ENCODE results near the gene USP4. TPM values are rescaled to one million over a fixed set of nuclear protein-coding genes. Genes with fewer than 3 reads are reported as not detected.

The USP4 gene, protein sequence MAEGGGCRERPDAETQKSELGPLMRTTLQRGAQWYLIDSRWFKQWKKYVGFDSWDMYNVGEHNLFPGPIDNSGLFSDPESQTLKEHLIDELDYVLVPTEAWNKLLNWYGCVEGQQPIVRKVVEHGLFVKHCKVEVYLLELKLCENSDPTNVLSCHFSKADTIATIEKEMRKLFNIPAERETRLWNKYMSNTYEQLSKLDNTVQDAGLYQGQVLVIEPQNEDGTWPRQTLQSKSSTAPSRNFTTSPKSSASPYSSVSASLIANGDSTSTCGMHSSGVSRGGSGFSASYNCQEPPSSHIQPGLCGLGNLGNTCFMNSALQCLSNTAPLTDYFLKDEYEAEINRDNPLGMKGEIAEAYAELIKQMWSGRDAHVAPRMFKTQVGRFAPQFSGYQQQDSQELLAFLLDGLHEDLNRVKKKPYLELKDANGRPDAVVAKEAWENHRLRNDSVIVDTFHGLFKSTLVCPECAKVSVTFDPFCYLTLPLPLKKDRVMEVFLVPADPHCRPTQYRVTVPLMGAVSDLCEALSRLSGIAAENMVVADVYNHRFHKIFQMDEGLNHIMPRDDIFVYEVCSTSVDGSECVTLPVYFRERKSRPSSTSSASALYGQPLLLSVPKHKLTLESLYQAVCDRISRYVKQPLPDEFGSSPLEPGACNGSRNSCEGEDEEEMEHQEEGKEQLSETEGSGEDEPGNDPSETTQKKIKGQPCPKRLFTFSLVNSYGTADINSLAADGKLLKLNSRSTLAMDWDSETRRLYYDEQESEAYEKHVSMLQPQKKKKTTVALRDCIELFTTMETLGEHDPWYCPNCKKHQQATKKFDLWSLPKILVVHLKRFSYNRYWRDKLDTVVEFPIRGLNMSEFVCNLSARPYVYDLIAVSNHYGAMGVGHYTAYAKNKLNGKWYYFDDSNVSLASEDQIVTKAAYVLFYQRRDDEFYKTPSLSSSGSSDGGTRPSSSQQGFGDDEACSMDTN
- polyA plus RNA-seq (2013): 53.5 TPM

DNA sequence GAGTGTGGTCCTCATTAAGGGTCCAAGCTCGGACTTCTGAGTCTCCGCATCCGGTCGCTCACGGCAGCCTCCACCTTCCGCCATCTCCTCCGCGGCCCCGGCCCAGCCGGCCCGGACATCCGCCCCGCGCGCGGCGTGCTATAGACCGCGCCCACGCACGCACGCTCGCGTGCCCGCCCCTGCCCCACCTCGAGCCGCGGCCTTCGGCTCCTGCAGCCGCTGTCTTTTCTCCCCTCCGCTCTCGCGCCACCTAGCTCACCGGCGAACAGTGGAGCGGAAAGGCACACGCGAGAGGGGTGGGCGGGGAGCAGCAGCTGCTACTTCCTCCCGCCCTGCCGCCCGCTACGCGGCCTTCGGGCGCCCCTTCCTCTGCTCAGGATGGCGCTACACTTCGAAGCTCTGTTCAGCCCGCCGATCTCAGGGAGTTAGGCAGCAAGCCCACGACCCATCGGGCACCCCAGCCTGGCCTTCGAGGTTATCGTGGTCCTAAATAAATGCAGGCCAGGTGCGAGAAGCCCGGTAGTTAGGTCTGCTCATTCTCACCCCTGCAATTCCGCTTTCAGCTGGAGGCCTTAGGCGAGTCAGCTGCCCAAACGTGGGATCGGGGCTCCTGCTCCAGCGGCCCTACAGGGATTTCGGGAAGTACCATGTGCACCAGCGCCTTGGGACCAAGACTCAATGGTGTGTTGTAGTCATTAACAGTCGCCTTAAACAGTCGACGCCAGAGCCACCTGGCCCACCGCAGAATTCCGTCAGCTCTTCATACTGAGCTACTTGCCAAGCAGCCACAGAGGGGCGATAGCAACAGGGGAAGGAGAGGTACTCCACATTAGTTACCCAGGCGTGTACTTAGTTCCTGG is at the start of gene USP4:
USP4 (minus strand) TSS at position 113 of the 860 bp plus-strand sequence; CDS start at position 84, 29 bp downstream.
- Histone ChIP-seq H3K27me3 (replicated peaks in 2 of 5; ENCODE audit: control insufficient read depth in 4 of 5, insufficient read depth in 5 of 5, low read length in 4 of 5) (no peaks in the 10 kb centered on the region), H3K27ac (ENCODE audit: insufficient read depth in 1 of 2, low read depth in 1 of 2, low read length in 2 of 2, poor library complexity in 1 of 2, severe bottlenecking in 2 of 2) (peak within 1 kb of the TSS; percentile 98 to 99), H3K36me3 (ENCODE audit: control insufficient read depth in 4 of 4, insufficient read depth in 4 of 4, low read length in 3 of 4) (peaks cover 0 to 6% (median 4%) of the 10 kb centered on the region in 4 experiments), H3K9me3 (ENCODE audit: control extremely low read depth in 1 of 5, control insufficient read depth in 4 of 5, insufficient read depth in 2 of 5, low read depth in 1 of 5, low read length in 4 of 5) (no peaks in the 10 kb centered on the region), H3K4me3 (ENCODE audit: control insufficient read depth in 1 of 7, extremely low read depth in 1 of 7, insufficient read depth in 4 of 7, low read depth in 2 of 7, low read length in 6 of 7) (peak within 1 kb of the TSS; percentile 72 to 92 (median 87)), H3K4me1 (ENCODE audit: control extremely low read depth in 1 of 4, control insufficient read depth in 4 of 4, insufficient read depth in 4 of 4, low read length in 3 of 4) (peaks cover 12 to 63% (median 59%) of the 10 kb centered on the region in 4 experiments)
- peak; percentile 94 to 99 (median 98) for DNase-seq
- WGBS (ENCODE audit: insufficient coverage): under 1% methylated on average over 45 of the region's 70 CpGs
- ChIA-PET POLR2A (interaction anchor here (0.7 to 2.5 kb wide), 11 partner anchors 10 to 114 kb away, joined by 3 to 51 read pairs (median 5); partner anchors contain the start of genes GPX1, NICN1, RHOA and TCTA), CTCF (interaction anchor here (0.6 to 3.0 kb wide), 24 partner anchors 8 to 136 kb away, joined by 3 to 50 read pairs (median 7); partner anchors contain the start of genes DAG1, GPX1 and NICN1)

- DNase-seq: no peak
- ChIA-PET CTCF (interaction anchor here (1.2 to 2.0 kb wide), 5 partner anchors 9 to 50 kb away, joined by 3 to 8 read pairs (median 4); partner anchors contain the start of gene USP4), POLR2A (interaction anchor here (0.5 to 1.4 kb wide), 5 partner anchors 15 to 400 kb away, joined by 3 to 6 read pairs (median 4); no protein-coding TSS in a partner anchor)
- peaks cover 9 to 14% (median 13%) of the 10 kb centered on the region in 4 experiments for H3K4me1 ChIP-seq (ENCODE audit: control extremely low read depth in 1 of 4, control insufficient read depth in 4 of 4, insufficient read depth in 4 of 4, low read length in 3 of 4)
- H3K27me3 ChIP-seq (replicated peaks in 2 of 5; ENCODE audit: control insufficient read depth in 4 of 5, insufficient read depth in 5 of 5, low read length in 4 of 5): no peaks in the 10 kb centered on the region
- WGBS (ENCODE audit: insufficient coverage): 100% methylated on average over 2 of the region's 6 CpGs
- H3K9me3 ChIP-seq (ENCODE audit: control extremely low read depth in 1 of 5, control insufficient read depth in 4 of 5, insufficient read depth in 2 of 5, low read depth in 1 of 5, low read length in 4 of 5): no peaks in the 10 kb centered on the region
- H3K36me3 ChIP-seq (ENCODE audit: control insufficient read depth in 4 of 4, insufficient read depth in 4 of 4, low read length in 3 of 4): peaks cover 0 to 13% (median 7%) of the 10 kb centered on the region in 4 experiments
- no peak overlapping the region for H3K27ac ChIP-seq (ENCODE audit: insufficient read depth in 1 of 2, low read depth in 1 of 2, low read length in 2 of 2, poor library complexity in 1 of 2, severe bottlenecking in 2 of 2)
- H3K4me3 ChIP-seq (ENCODE audit: control insufficient read depth in 1 of 7, extremely low read depth in 1 of 7, insufficient read depth in 4 of 7, low read depth in 2 of 7, low read length in 6 of 7): no peak overlapping the region
Measured at GRCh38 chr3:49389297-49389696, 49.4 kb upstream of the USP4 start.

DNA sequence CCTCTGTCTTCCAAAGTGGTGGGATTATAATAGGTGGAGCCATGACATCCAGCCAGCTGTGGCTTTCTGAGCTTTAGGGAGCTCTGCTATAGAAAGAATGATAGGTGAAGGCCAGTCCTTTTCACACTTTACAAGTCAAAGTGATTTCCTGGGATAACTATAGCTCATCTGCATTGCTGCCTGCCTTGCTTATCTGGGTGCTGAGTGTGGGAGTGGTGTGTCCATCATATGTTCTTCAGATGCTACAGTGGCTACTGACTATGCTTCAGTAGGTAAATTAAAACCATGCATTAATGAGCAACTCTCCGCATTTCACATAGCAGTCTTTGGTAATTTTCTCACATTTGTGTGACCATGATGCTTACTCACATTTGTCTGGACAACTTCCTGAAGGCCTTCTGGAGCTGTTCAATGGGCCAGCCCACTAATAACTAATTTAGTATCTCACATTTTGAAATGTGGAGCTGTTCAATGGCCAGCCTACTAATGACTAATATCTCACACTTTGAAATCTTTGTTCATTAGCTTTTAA is 48.5 kb upstream of the USP4 start:
- Histone ChIP-seq H3K9me3 (ENCODE audit: control extremely low read depth in 1 of 5, control insufficient read depth in 4 of 5, insufficient read depth in 2 of 5, low read depth in 1 of 5, low read length in 4 of 5) (no peaks in the 10 kb centered on the region), H3K27ac (ENCODE audit: insufficient read depth in 1 of 2, low read depth in 1 of 2, low read length in 2 of 2, poor library complexity in 1 of 2, severe bottlenecking in 2 of 2) (no peak overlapping the region), H3K4me3 (ENCODE audit: control insufficient read depth in 1 of 7, extremely low read depth in 1 of 7, insufficient read depth in 4 of 7, low read depth in 2 of 7, low read length in 6 of 7) (no peak overlapping the region), H3K4me1 (ENCODE audit: control extremely low read depth in 1 of 4, control insufficient read depth in 4 of 4, insufficient read depth in 4 of 4, low read length in 3 of 4) (peaks cover 9 to 14% (median 13%) of the 10 kb centered on the region in 4 experiments), H3K36me3 (ENCODE audit: control insufficient read depth in 4 of 4, insufficient read depth in 4 of 4, low read length in 3 of 4) (peaks cover 0 to 13% (median 6%) of the 10 kb centered on the region in 4 experiments), H3K27me3 (replicated peaks in 2 of 5; ENCODE audit: control insufficient read depth in 4 of 5, insufficient read depth in 5 of 5, low read length in 4 of 5) (no peaks in the 10 kb centered on the region)
- ChIA-PET POLR2A (interaction anchor here (1.0 to 1.4 kb wide), 2 partner anchors 15 to 16 kb away, joined by 3 read pairs; no protein-coding TSS in a partner anchor), CTCF (interaction anchor here (1.0 to 2.0 kb wide), 6 partner anchors 11 to 49 kb away, joined by 3 to 8 read pairs (median 4); partner anchors contain the start of gene USP4)
- DNase-seq: no peak
- WGBS (ENCODE audit: insufficient coverage): 100% methylated on average over 1 of the region's 1 CpG

GRCh38 chr3:49387721-49388120 is 47.9 kb upstream of the USP4 start:
- Histone ChIP-seq H3K4me1 (ENCODE audit: control extremely low read depth in 1 of 4, control insufficient read depth in 4 of 4, insufficient read depth in 4 of 4, low read length in 3 of 4) (peaks cover 9 to 14% (median 13%) of the 10 kb centered on the region in 4 experiments), H3K4me3 (ENCODE audit: control insufficient read depth in 1 of 7, extremely low read depth in 1 of 7, insufficient read depth in 4 of 7, low read depth in 2 of 7, low read length in 6 of 7) (no peak overlapping the region), H3K36me3 (ENCODE audit: control insufficient read depth in 4 of 4, insufficient read depth in 4 of 4, low read length in 3 of 4) (peaks cover 0 to 13% (median 6%) of the 10 kb centered on the region in 4 experiments), H3K27ac (ENCODE audit: insufficient read depth in 1 of 2, low read depth in 1 of 2, low read length in 2 of 2, poor library complexity in 1 of 2, severe bottlenecking in 2 of 2) (no peak overlapping the region), H3K27me3 (replicated peaks in 2 of 5; ENCODE audit: control insufficient read depth in 4 of 5, insufficient read depth in 5 of 5, low read length in 4 of 5) (no peaks in the 10 kb centered on the region), H3K9me3 (ENCODE audit: control extremely low read depth in 1 of 5, control insufficient read depth in 4 of 5, insufficient read depth in 2 of 5, low read depth in 1 of 5, low read length in 4 of 5) (no peaks in the 10 kb centered on the region)
- DNase-seq: no peak
- 86% methylated on average over 1 of the region's 2 CpGs for WGBS (ENCODE audit: insufficient coverage)
- CTCF ChIA-PET: interaction anchor here (1.4 to 2.0 kb wide), 3 partner anchors 15 to 48 kb away, joined by 3 to 8 read pairs (median 7); partner anchors contain the start of gene USP4
- POLR2A ChIA-PET: no interaction called here

GRCh38 chr3:49386056-49386756 is 46.4 kb upstream of the USP4 start:
- WGBS (ENCODE audit: insufficient coverage): 58% methylated on average over 6 of the region's 11 CpGs
- Histone ChIP-seq H3K27ac (ENCODE audit: insufficient read depth in 1 of 2, low read depth in 1 of 2, low read length in 2 of 2, poor library complexity in 1 of 2, severe bottlenecking in 2 of 2) (no peak overlapping the region), H3K4me1 (ENCODE audit: control extremely low read depth in 1 of 4, control insufficient read depth in 4 of 4, insufficient read depth in 4 of 4, low read length in 3 of 4) (peaks cover 9 to 14% (median 13%) of the 10 kb centered on the region in 4 experiments), H3K36me3 (ENCODE audit: control insufficient read depth in 4 of 4, insufficient read depth in 4 of 4, low read length in 3 of 4) (peaks cover 0 to 13% (median 6%) of the 10 kb centered on the region in 4 experiments), H3K27me3 (replicated peaks in 2 of 5; ENCODE audit: control insufficient read depth in 4 of 5, insufficient read depth in 5 of 5, low read length in 4 of 5) (no peaks in the 10 kb centered on the region), H3K9me3 (ENCODE audit: control extremely low read depth in 1 of 5, control insufficient read depth in 4 of 5, insufficient read depth in 2 of 5, low read depth in 1 of 5, low read length in 4 of 5) (no peaks in the 10 kb centered on the region), H3K4me3 (ENCODE audit: control insufficient read depth in 1 of 7, extremely low read depth in 1 of 7, insufficient read depth in 4 of 7, low read depth in 2 of 7, low read length in 6 of 7) (peak overlapping the region in 2 of 7 experiments; percentile 38 to 48)
- CTCF ChIA-PET: interaction anchor here (0.9 to 1.8 kb wide), 2 partner anchors 13 to 22 kb away, joined by 3 to 4 read pairs; no protein-coding TSS in a partner anchor
- DNase-seq: peak in 2 of 3 donors; percentile 34 to 37
- POLR2A ChIA-PET: interaction anchor here (1.0 kb wide), 1 partner anchor 13 kb away, joined by 3 read pairs; no protein-coding TSS in a partner anchor

All from common myeloid progenitor, CD34-positive (primary cell).